Sigmoid colon (tissue), 7 donors: ENCODE data around the gene TMED1. TPM values are rescaled to one million over a fixed set of nuclear protein-coding genes. Genes with fewer than 3 reads are reported as not detected.
A peak's percentile ranks its signal among the peaks of the same experiment; 100 is the strongest.
"Not testable (repeated sequence)": the region's sequence is repeated elsewhere in the genome, so short reads cannot be mapped to it uniquely, and the experiment has no call there.

Experiments
- DNase-seq: peaks from one replicate; pipeline ENCODE4 v3.0.0-alpha.2; 2019
- H3K27ac ChIP-seq, 4 donors: fragments of 200-600 bp; sonication (generic); one replicate each; pipeline ENCODE4 v1.5.1; 2016 to 2019; ENCODE audit warnings: mild to moderate bottlenecking in 1 of 4
- H3K27me3 ChIP-seq, 3 donors: fragments of 200-600 bp; sonication (generic); one replicate each; pipeline ENCODE4 v1.5.1; 2019; ENCODE audit warnings: mild to moderate bottlenecking in 1 of 3
- H3K36me3 ChIP-seq, 4 donors: fragments of 200-600 bp; sonication (generic); one replicate each; pipeline ENCODE4 v1.5.1; 2016 to 2019
- H3K4me1 ChIP-seq, 4 donors: fragments of 200-600 bp; sonication (generic); one replicate each; pipeline ENCODE4 v1.5.1; 2017 to 2019
- H3K4me3 ChIP-seq, 4 donors: fragments of 200-600 bp; sonication (generic); one replicate each; pipeline ENCODE4 v1.5.1; 2017 to 2019; ENCODE audit warnings: mild to moderate bottlenecking in 2 of 4, moderate library complexity in 1 of 4
- H3K9me3 ChIP-seq, 4 donors: fragments of 200-600 bp in 3 of 4; sonication (generic) in 3 of 4; one replicate each; pipeline versions ENCODE4 v1.5.1 to v1.6.1; 2013 to 2019
- EP300 ChIP-seq, 4 donors: sonication (generic); formaldehyde crosslinking; IDR thresholded peaks; one replicate each; pipeline ENCODE4 v1.6.1; 2017; ENCODE audit warnings: antibody characterized with exemption in 4 of 4
- POLR2A ChIP-seq, 2 donors: fragments of 450-650 bp; IDR thresholded peaks; one replicate each; pipeline ENCODE4 v1.6.1; 2016; ENCODE audit warnings: antibody characterized with exemption in 2 of 2, mild to moderate bottlenecking in 2 of 2, moderate library complexity in 2 of 2
- POLR2AphosphoS5 ChIP-seq, 4 donors: sonication (generic); formaldehyde crosslinking; IDR thresholded peaks; one replicate each; pipeline ENCODE4 v1.6.1; 2017; ENCODE audit warnings: antibody characterized with exemption in 4 of 4
- WGBS, 2 donors: extraction: QIAGEN DNeasy Blood & Tissue Kit; methylation state at CpG; one replicate each; pipeline ENCODE4 v1.1.7; 2013; 5-methylcytosine and 5-hydroxymethylcytosine counted together
- intact Hi-C: fragments of 100-400 bp; cut with DNase I; formaldehyde crosslinking; loops from one replicate; pipeline ENCODE4 v1.15.1; 2023
- polyA plus RNA-seq, 3 donors: library from polyadenylated mRNA; stranded (reverse); fragments of 200-250 nt; gene quantifications; one replicate each; pipeline ENCODE4 v1.2.3, GENCODE V29; 2013
- total RNA-seq, 4 donors: library from RNA; depleted of rRNA; stranded (reverse); fragments of >200 nt; gene quantifications; one replicate each; pipeline ENCODE4 v1.1.0, GENCODE V29; 2016
- TF ChIP-seq, protein P1 (sequence below), 4 experiments: fragments of 450-650 bp in 3 of 4; fragments of 200-600 bp in 1 of 4; IDR thresholded peaks; one replicate each; pipeline ENCODE4 v1.5.1; 2016 to 2019; ENCODE audit warnings: antibody characterized with exemption in 4 of 4, mild to moderate bottlenecking in 3 of 4, moderate library complexity in 2 of 4
- donor health status: healthy with polysubstance abuse.
- donor health status: Bipolar disorder and iron deficiency.
- donor health status: healthy.

The TMED1 gene
- total and polyA plus RNA-seq, 7 donors: 10.8 to 35.3 (median 21.8) TPM

DNA sequence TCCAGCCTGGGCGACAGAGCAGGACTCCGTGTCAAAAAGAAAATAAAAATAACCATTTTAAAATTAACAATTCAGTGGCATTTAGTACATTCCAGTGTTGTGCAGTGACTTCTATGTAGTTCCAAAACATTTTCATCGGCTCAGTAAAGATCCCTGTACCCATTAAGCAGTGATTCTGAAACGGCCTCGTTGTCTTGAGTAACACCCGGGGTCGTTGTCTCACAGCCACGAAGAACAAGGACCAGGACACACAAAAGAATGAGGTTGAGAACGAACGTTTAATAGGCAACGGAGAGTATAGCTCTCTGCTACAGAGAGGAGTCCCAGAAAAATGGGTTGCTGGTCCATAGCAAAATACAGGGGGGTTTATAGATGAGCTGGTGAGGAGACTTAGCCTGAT, 2.4 kb upstream of the TMED1 start:
- TF ChIP-seq POLR2A (IDR thresholded peaks at IDR 0.05) (no peak), POLR2AphosphoS5 (IDR thresholded peaks at IDR 0.05) (no peak), EP300 (IDR thresholded peaks at IDR 0.05) (no peak)
- TF ChIP-seq, protein P1, sequence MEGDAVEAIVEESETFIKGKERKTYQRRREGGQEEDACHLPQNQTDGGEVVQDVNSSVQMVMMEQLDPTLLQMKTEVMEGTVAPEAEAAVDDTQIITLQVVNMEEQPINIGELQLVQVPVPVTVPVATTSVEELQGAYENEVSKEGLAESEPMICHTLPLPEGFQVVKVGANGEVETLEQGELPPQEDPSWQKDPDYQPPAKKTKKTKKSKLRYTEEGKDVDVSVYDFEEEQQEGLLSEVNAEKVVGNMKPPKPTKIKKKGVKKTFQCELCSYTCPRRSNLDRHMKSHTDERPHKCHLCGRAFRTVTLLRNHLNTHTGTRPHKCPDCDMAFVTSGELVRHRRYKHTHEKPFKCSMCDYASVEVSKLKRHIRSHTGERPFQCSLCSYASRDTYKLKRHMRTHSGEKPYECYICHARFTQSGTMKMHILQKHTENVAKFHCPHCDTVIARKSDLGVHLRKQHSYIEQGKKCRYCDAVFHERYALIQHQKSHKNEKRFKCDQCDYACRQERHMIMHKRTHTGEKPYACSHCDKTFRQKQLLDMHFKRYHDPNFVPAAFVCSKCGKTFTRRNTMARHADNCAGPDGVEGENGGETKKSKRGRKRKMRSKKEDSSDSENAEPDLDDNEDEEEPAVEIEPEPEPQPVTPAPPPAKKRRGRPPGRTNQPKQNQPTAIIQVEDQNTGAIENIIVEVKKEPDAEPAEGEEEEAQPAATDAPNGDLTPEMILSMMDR (IDR thresholded peaks at IDR 0.05): no peak
- Histone ChIP-seq H3K36me3 (peaks cover 0 to 7% (median under 1%) of the 10 kb centered on the region in 4 donors), H3K4me3 (no peak overlapping the region), H3K4me1 (peaks cover 0 to 11% (median 6%) of the 10 kb centered on the region in 4 donors), H3K9me3 (peaks cover 0 to 4% (median 0%) of the 10 kb centered on the region in 4 donors), H3K27ac (no peak overlapping the region), H3K27me3 (no peaks in the 10 kb centered on the region)
- DNase-seq: no peak
- WGBS, 2 donors: 88 to 90% methylated on average over 11 of the region's 11 CpGs
- intact Hi-C loops: loop anchor here (10.0 kb wide), 1 partner anchor 124 kb away; the partner anchor contains the start of gene DNM2

DNA sequence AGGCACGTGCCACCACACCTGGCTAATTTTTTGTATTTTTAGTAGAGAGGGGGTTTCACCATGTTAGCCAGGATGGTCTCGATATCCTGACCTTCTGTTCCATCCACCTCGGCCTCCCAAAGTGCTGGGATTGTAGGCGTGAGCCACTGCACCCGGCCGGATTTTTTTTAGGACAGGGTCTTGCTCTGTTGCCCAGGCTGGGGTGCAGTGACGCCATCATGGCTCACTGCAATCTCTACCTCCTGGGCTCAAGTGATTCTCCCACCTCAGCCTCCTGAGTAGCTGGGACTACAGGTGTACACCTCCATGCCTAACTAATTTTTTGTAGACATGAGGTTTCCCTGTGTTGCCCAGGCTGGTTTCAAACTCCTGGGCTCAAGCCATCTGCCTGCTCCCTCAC, 1.6 kb upstream of the TMED1 start:
- WGBS, 2 donors: 95 to 96% methylated on average over 7 of the region's 7 CpGs
- Histone ChIP-seq H3K36me3 (peaks cover 0 to 13% (median 4%) of the 10 kb centered on the region in 4 donors), H3K4me1 (peaks cover 0 to 11% (median 6%) of the 10 kb centered on the region in 4 donors)
- not testable (repeated sequence) for H3K9me3 ChIP-seq, H3K4me3 ChIP-seq, H3K27ac ChIP-seq, H3K27me3 ChIP-seq, DNase-seq
- intact Hi-C loops: loop anchor here (2.0 to 10.0 kb wide), 3 partner anchors 25 to 123 kb away; partner anchors contain the start of genes CARM1 and DNM2

DNA sequence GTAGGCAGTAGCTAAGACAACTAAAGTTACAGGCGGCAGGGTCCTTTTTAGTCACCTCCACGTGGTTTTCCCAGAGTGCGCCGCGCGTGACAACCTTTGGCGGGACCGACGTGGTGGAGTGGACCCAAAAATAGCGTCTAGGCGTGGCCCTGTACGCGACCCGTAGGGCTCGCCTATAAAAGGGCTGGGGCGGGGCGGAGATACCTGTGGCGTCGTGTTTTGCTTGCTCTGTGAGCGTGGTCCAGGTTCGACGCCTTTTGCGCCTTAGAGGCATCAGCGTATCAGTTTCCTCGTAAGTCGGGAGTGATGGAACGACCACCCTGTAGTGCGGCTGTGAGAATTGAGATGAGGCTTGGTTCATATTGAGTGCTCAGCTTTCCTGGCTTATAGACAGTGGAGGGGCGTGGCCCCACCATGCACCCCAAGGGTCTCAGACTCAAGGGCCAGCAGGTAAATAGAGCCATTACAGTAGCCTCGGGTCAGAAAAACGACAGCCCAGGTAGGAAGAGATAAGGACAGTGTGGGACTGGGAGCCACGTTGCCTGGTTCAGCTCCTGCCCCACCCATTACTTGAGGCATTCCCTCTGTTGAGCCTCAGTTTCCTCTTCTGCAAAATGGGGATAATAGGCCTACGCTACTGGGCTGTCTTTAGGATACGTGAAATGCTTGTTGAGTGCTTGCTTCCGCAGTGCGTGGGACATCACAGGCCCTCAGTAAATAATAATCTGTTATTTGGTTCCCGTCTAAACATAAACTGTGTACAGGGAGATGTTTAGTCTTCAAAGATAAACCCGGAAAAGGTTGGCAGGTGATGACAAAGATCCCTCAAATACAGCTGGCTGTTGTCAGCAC, 693 bp upstream of the TMED1 start:
- peak overlapping the region; percentile 53 to 76 (median 62) for H3K4me3 ChIP-seq
- WGBS, 2 donors: 34 to 37% methylated on average over 38 of the region's 38 CpGs
- peak overlapping the region; percentile 95 to 99 (median 97) for H3K27ac ChIP-seq
- H3K36me3 ChIP-seq: peaks cover 0 to 23% (median 6%) of the 10 kb centered on the region in 4 donors
- no peaks in the 10 kb centered on the region for H3K27me3 ChIP-seq
- intact Hi-C loops: loop anchor here (2.0 to 10.0 kb wide), 3 partner anchors 26 to 122 kb away; partner anchors contain the start of genes CARM1 and DNM2
- H3K4me1 ChIP-seq: peaks cover 0 to 11% (median 6%) of the 10 kb centered on the region in 4 donors
- DNase-seq: peak; percentile 94
- H3K9me3 ChIP-seq: peaks cover 0 to 4% (median 0%) of the 10 kb centered on the region in 4 donors
- TF ChIP-seq, protein P1 (IDR thresholded peaks at IDR 0.05): no peak
- TF ChIP-seq POLR2AphosphoS5 (IDR thresholded peaks at IDR 0.05) (peak; percentile 1 to 71 (median 31)), EP300 (IDR thresholded peaks at IDR 0.05) (peak in 2 of 4 donors; percentile 10 to 84)

DNA sequence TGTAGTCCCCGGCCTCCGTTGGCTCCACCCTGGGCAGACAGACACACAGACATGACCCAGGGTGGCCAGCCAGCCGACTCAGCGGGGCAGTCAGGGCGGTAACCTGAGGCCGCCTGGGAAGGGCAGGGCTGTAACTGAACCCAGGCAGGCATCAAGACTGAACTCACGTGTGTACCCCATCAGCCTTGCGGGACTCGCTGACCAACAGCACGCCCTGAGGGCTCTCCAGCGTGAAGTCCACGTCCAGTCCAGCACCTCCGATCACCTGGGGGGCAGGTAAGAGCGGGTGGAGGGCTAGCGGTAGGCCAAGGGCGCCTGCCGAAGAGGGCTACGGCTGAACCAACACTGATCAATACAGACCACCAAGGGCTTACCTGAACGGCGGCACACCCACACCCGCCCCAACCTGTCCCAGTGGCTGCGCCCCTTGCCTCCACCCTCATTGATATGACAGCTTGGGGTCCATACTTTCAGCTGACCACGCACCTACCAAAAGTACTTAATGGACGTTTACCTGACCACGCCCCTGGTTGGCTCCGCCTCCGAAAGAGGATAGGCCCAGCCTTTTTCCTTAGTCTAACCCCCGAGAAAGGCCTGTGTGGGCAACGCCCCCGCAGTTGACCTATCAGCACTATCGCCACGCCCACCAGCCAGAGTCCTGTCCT, 791 bp downstream of the TMED1 start:
- DNase-seq: peak; percentile 81
- H3K36me3 ChIP-seq: peaks cover 0 to 37% (median 13%) of the 10 kb centered on the region in 4 donors
- intact Hi-C loops: loop anchor here (10.0 kb wide), 1 partner anchor 120 kb away; the partner anchor contains the start of gene DNM2
- 47 to 57% methylated on average over 32 of the region's 32 CpGs for WGBS, 2 donors
- no peaks in the 10 kb centered on the region for H3K27me3 ChIP-seq
- H3K4me1 ChIP-seq: peaks cover 0 to 11% (median 6%) of the 10 kb centered on the region in 4 donors
- H3K4me3 ChIP-seq: peak overlapping the region; percentile 53 to 76 (median 62)
- peak overlapping the region; percentile 95 to 99 (median 97) for H3K27ac ChIP-seq
- H3K9me3 ChIP-seq: peaks cover 0 to 4% (median 0%) of the 10 kb centered on the region in 4 donors
- TF ChIP-seq EP300 (IDR thresholded peaks at IDR 0.05): no peak
- no peak for TF ChIP-seq POLR2A (IDR thresholded peaks at IDR 0.05)
- TF ChIP-seq POLR2AphosphoS5 (IDR thresholded peaks at IDR 0.05): no peak
- TF ChIP-seq, protein P1 (IDR thresholded peaks at IDR 0.05): no peak

DNA sequence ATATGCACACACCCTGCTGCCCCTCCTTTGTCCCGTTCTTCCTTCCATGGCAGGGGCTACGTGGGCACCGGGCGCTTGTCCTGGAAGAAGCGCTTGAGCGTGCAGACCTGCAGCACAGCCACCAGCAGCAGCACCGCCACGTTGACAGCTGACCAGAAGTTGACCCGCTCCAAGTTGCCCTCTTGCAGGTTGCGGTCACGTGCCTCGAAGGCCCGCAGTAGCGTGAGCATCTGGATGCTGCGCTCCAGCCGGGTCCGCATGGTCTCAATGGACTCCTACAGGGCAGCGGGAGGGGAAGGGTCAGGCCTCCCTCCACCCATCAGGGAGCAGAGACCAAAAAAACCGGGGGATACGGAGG, 3.1 kb downstream of the TMED1 start:
- peaks cover 0 to 4% (median 0%) of the 10 kb centered on the region in 4 donors for H3K9me3 ChIP-seq
- peaks cover 0 to 60% (median 21%) of the 10 kb centered on the region in 4 donors for H3K36me3 ChIP-seq
- no peak overlapping the region for H3K27ac ChIP-seq
- peaks cover 0 to 11% (median 6%) of the 10 kb centered on the region in 4 donors for H3K4me1 ChIP-seq
- no peak for DNase-seq
- H3K4me3 ChIP-seq: no peak overlapping the region
- no peaks in the 10 kb centered on the region for H3K27me3 ChIP-seq
- TF ChIP-seq POLR2A (IDR thresholded peaks at IDR 0.05) (no peak), POLR2AphosphoS5 (IDR thresholded peaks at IDR 0.05) (no peak), EP300 (IDR thresholded peaks at IDR 0.05) (no peak)
- TF ChIP-seq, protein P1 (IDR thresholded peaks at IDR 0.05): no peak
- intact Hi-C loops: loop anchor here (10.0 kb wide), 1 partner anchor 118 kb away; the partner anchor contains the start of gene DNM2
- 87% methylated on average over 20 of the region's 20 CpGs for WGBS, 2 donors
